ENCODE data around the gene GJA4.

GJA4 gene

DNA sequence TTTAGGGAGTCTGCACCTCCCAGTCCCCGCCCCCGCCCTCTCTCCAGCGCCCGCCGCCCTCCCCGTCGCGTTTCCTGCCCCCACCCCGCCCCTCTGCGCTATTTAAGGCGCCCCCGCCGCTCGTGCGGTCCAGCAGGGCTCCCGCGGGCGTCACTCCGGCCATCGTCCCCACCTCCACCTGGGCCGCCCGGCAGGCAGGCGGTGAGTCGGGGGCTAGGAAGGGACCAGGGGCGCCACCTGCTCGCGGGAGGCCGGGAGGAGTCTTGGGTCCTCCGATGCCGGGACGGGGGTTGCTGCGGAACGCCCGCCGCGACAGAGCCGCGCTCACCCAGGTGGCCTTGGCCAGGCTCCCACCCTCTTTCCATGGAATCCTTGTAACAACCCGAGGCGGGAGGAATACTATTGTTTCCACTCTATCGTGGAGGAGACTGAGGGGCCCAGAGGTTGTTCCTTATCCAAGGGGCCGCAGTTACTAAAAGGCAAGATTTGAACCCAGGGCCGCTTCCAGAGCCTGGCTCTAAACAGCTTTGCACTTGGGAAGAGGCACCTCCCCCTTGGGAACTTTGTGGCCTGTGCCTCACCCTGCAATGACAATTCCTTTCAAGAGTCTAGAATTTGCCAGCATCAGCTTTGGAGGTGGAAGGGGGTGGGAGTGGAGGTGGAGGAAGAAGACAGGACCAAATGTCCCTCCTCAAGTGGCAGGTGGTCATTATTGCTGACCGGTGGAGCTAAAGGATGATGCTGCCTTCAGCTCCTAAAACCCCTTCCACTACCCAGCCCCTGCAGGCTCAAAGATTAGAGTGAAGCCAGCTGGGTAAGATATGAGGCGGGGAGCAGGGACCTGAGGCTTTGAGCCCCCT, at the start of gene GJA4:
Gene GJA4 (plus strand): TSS at position 132 of the 860 bp plus-strand sequence. CDS start 1,215 bp downstream, outside the sequence.
- no peak for DNase-seq (ENCODE audit: low read depth in 2 of 2)

GRCh38 chr1:34743775-34744174, 49.0 kb upstream of the GJA4 start:
- DNase-seq (ENCODE audit: low read depth in 2 of 2) = no peak

GRCh38 chr1:34744851-34745250, 47.9 kb upstream of the GJA4 start:
- no peak for DNase-seq (ENCODE audit: low read depth in 2 of 2)

DNA sequence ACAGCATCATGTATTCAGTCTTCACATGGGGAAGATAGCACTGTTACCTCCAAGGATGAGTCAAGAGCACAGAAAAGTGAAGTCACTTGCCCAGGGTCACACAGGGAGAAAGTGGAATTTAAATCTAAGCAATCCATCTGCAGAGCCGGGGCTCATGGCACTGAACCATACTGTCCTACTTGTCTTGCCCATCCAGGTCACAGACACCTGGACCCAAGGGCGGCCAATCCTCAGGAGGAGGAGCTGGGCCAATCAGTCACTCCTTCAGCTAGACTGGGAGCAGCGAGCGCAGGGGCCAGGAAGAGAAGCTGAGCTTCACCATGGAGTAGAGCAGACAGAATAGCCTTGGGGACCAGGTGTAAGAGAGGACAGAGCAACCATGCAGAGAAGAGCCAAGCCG, 47.1 kb upstream of the GJA4 start:
- no peak for DNase-seq (ENCODE audit: low read depth in 2 of 2)

DNA sequence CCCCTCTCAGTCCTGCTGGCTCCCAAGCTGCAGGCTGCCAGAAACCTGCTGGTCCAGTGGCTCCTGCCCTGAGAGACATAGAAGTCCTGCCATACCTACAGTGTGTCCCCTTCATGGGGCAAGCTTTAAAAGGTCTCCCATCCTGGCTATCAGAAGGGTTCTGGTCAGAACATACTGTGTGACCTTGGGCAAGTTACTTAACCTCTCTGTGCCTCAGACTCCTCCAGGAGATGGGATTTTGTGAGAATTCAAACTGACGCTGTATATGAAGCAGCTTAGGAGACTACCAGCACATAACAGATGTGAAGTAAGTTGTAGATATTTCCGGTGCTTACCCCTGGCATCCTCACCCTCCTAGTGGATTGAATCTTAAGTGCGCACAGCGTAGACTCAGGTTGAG, 46.7 kb upstream of the GJA4 start:
- DNase-seq (ENCODE audit: low read depth in 2 of 2) = no peak

- no peak for DNase-seq (ENCODE audit: low read depth in 2 of 2)
Observed at GRCh38 chr1:34746785-34747637, 45.8 kb upstream of the GJA4 start.

- no peak for DNase-seq (ENCODE audit: low read depth in 2 of 2)
Observed at GRCh38 chr1:34747638-34747941, 45.2 kb upstream of the GJA4 start.

DNA sequence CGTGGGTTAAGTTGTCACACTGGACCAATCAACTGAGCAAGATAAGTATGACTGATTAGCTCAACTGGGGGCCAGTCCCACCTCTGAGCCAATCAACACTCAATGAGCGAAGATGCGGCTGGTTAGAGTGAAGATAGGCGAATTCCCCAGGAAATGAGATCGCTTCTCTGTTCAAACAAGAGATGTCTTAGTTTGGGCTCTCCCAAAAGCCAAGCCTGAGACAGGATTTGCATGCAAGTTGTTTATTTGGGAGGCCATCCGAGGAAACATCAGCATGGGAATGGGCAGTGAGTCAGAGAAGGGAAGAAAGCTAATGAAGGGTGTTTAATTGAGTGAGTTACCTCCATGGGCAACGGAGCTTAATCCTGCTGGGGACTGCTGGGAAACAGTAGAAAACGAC, 42.8 kb upstream of the GJA4 start:
- no peak for DNase-seq (ENCODE audit: low read depth in 2 of 2)

DNA sequence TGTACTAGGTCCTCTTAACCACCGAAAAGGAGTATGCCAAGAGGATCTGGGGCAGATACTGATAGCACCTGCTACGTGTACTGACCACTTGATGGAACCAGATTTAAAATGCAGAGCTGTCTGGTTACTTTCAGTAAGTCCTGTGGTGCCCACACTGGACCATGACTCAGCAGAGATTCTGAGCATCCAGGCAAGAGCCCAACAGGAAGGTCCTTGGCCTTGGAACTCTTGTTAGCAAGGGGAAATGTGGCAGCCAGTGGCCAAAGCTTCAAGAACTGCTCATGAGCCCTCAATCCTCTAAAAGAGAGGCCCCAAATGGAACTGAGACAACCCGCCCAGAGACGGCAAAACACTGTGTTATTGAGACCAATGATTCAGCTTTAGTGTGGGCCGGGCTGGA, 42.2 kb upstream of the GJA4 start:
- DNase-seq (ENCODE audit: low read depth in 2 of 2) = no peak

DNA sequence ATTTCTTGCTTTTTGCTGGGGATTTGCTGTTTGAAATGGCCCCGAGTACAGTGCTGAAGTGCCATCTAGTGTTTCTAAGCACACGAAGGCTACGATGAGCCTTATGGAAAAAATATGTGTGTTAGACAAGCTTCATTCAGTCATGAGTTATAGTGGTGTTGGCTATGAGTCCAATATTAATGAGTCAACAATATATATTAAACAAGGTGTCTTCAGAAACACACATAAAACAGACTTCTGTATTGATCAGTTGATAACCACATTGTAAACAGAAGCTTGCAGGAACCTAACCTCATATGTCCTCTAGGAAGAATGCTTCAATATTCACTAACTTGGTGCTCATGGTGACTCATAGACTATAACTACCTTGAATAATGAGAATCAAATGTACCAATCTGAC, 39.6 kb upstream of the GJA4 start:
- no peak for DNase-seq (ENCODE audit: low read depth in 2 of 2)

DNA sequence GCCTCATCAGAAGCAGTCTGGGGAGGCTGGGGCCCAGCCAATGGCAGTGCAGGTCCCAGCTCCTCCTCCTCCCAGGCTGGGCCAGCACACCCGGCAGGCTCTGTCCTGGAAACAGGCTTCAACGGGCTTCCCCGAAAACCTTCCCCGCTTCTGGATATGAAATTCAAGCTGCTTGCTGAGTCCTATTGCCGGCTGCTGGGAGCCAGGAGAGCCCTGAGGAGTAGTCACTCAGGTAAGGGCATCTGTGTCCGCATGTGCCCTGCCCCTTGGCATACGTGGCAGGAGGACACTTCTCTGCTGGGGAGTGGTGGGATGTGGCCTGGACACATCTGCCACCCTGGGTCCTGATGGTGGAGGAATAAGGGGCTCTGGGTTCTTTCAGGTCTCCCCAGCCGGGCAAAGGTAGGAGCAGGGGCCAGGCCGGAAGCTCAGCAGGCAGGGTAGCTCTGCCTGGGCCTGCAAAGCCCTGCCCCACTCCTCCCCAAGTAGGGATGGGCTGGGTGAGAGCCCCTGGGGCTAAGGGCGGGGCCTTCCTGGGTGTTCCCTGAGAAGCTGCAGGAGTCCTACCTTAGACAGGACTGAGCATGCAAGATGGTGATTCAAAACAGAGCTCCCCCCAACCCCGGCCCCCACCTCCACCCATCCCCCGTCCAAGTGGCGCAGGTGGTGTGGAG, 37.7 kb upstream of the GJA4 start, which contains the start of gene GJB5:
Gene GJB5 (plus strand): TSS at position 84 of the 674 bp plus-strand sequence. CDS start 2,284 bp downstream, outside the sequence.
- no peak for DNase-seq (ENCODE audit: low read depth in 2 of 2)

- DNase-seq (ENCODE audit: low read depth in 2 of 2) = no peak
Observed at GRCh38 chr1:34755961-34756360, 36.8 kb upstream of the GJA4 start.

- DNase-seq (ENCODE audit: low read depth in 2 of 2) = no peak
Observed at GRCh38 chr1:34757386-34757785, 35.4 kb upstream of the GJA4 start.

GRCh38 chr1:34758751-34759150, 34.0 kb upstream of the GJA4 start:
- no peak for DNase-seq (ENCODE audit: low read depth in 2 of 2)

GRCh38 chr1:34759503-34760357, 33.1 kb upstream of the GJA4 start, which contains the start of gene GJB4:
Gene GJB4 (plus strand): TSS chr1:34759740. CDS start chr1:34761255, 1,515 bp downstream.
- no peak for DNase-seq (ENCODE audit: low read depth in 2 of 2)

GRCh38 chr1:34761176-34761761, 31.5 kb upstream of the GJA4 start:
- DNase-seq (ENCODE audit: low read depth in 2 of 2) = no peak

GRCh38 chr1:34761776-34762307, 31.0 kb upstream of the GJA4 start:
- DNase-seq (ENCODE audit: low read depth in 2 of 2) = no peak

GRCh38 chr1:34762474-34763141, 30.2 kb upstream of the GJA4 start:
- no peak for DNase-seq (ENCODE audit: low read depth in 2 of 2)

- DNase-seq (ENCODE audit: low read depth in 2 of 2) = no peak
Observed at GRCh38 chr1:34763142-34763781, 29.5 kb upstream of the GJA4 start.

DNA sequence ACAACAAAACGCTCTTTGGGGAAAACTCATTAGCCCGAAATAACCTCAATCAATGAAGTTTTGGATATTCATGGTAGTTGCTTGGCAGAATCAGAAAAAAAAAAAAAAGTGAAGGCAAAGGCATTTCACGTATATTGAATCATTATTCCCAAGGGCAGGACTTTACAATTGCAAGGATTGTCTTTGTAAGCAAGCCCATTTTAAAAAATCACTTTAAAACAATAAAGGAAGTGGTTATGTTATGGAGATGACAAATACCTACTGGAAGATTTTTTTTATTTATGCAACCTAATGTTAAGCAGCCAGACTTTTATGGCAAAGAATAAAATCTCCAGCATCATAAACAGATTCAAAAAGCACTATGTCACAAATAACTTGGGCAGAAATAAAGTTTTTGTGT, 23.9 kb upstream of the GJA4 start:
- no peak for DNase-seq (ENCODE audit: low read depth in 2 of 2)
